ENCODE measurements around the gene PCID2.
"Not testable (repeated sequence)": the region's sequence is repeated elsewhere in the genome, so short reads cannot be mapped to it uniquely, and the experiment has no call there.

The PCID2 gene

GRCh38 chr13:113162783-113163685 lies 45.4 kb downstream of the PCID2 start:
- DNase-seq = no peak

- DNase-seq = not testable (repeated sequence)
These were observed 46.5 kb downstream of the PCID2 start for GRCh38 chr13:113161975-113162374.

- DNase-seq = no peak
These were observed 47.0 kb downstream of the PCID2 start for GRCh38 chr13:113161433-113161832.

GRCh38 chr13:113160983-113161382 lies 47.5 kb downstream of the PCID2 start:
- no peak for DNase-seq

GRCh38 chr13:113159701-113160100 lies 48.8 kb downstream of the PCID2 start:
- DNase-seq = no peak

- DNase-seq = no peak
These were observed 49.5 kb downstream of the PCID2 start for GRCh38 chr13:113158946-113159345.

- no peak for DNase-seq
These were observed 50.3 kb downstream of the PCID2 start, which contains the start of gene PROZ for GRCh38 chr13:113157929-113158747. PROZ (plus strand) TSS chr13:113158648; CDS start chr13:113158661, 13 bp downstream.

- no peak for DNase-seq
These were observed 51.1 kb downstream of the PCID2 start for GRCh38 chr13:113157206-113157928.

- DNase-seq = no peak
These were observed 52.4 kb downstream of the PCID2 start for GRCh38 chr13:113155982-113156655.

GRCh38 chr13:113155201-113155600 lies 53.3 kb downstream of the PCID2 start:
- DNase-seq = no peak

- DNase-seq = no peak
These were observed 54.4 kb downstream of the PCID2 start for GRCh38 chr13:113153810-113154748.

- DNase-seq = peak; percentile 16
These were observed 55.3 kb downstream of the PCID2 start for GRCh38 chr13:113152984-113153809.

- DNase-seq = no peak
These were observed 55.8 kb downstream of the PCID2 start for GRCh38 chr13:113152691-113152983.

- no peak for DNase-seq
These were observed 56.5 kb downstream of the PCID2 start for GRCh38 chr13:113151745-113152690.

GRCh38 chr13:113150550-113151365 lies 57.7 kb downstream of the PCID2 start:
- no peak for DNase-seq

GRCh38 chr13:113149711-113150549 lies 58.5 kb downstream of the PCID2 start:
- no peak for DNase-seq

- DNase-seq = no peak
These were observed 59.4 kb downstream of the PCID2 start for GRCh38 chr13:113148940-113149503.

All from DMS153 (cell line).